KOPT-K1 (cell line): Measurements from ENCODE around the gene ASCL4.

ENCODE experiments used
- H3K27ac ChIP-seq: fragments of 200-600 bp; sonication (generic); 2 replicates; pipeline ENCODE4 v1.5.1; 2016; ENCODE audit warnings: antibody characterized with exemption, mild to moderate bottlenecking, low read depth, low read length; ENCODE audit not compliant: poor library complexity, severe bottlenecking
- H3K36me3 ChIP-seq: fragments of 200-600 bp; sonication (generic); 2 replicates; pipeline ENCODE4 v1.5.1; 2017; ENCODE audit warnings: antibody characterized with exemption, mild to moderate bottlenecking, low read length, moderate library complexity; ENCODE audit not compliant: insufficient read depth
- H3K9me3 ChIP-seq: fragments of 200-600 bp; sonication (generic); 2 replicates; pipeline ENCODE4 v1.5.1; 2017; ENCODE audit warnings: antibody characterized with exemption, low read length, mild to moderate bottlenecking; ENCODE audit not compliant: insufficient read depth, poor library complexity, severe bottlenecking

ASCL4 gene

DNA sequence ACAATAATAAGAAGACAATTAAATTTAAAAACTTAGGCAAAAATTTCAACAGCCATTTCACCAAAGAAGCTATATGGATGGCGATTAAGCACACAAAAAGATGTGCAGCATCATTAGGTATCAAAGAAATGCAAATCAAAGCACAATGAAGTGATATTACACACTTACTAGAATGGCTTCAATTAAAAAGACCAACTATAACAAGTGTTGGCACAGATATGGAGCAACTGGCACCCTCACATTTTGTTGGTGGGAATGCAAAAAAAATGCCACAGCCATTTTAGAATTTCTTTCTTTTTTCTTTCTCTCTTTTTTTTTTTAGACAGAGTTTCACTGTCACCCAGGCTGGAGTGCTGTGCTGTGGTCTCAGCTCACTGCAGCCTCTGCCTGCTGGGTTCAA lies 11.6 kb upstream of the ASCL4 start:
- Histone ChIP-seq H3K27ac (no peak overlapping the region), H3K36me3 (peaks cover 13% of the 10 kb centered on the region), H3K9me3 (no peaks in the 10 kb centered on the region)

DNA sequence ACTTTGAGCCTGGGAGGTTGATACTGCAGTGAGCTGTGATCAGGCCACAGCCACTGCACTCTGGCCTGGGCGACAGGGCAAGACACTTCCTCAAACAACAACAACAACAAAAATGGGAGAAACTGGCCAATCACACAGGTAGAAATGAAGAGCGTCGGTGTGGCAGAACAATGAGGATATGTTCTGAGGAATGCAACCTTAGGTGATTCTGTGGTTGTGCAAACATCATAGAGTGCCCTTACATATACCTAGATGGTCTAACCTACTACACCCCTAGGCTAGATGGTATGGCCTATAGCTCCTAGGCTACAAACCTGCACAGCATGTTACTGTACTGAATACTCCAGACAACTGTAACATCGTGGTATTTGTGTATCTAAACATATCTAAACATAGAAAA lies 9.9 kb upstream of the ASCL4 start:
- Histone ChIP-seq H3K36me3 (no peaks in the 10 kb centered on the region), H3K27ac (no peak overlapping the region), H3K9me3 (no peaks in the 10 kb centered on the region)

DNA sequence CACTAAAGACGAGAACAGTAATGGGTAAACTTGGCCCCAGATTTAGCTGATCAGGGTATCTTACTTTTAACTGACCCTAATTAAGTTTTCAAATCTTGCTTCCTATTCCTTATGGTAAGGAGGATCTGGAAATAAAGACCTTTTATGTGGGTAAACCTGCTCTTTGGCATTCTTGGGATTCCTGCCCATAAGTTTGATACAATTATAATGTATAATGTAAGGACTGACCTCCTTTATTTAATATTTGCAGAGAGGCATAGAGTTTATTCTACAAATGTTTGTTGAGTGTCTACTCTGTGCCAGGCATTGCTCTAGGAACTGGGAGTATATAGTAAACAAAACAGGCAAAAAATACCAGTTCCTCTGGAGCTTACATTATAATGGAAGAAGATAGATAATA lies 9.2 kb upstream of the ASCL4 start:
- Histone ChIP-seq H3K27ac (no peak overlapping the region), H3K9me3 (no peaks in the 10 kb centered on the region), H3K36me3 (no peaks in the 10 kb centered on the region)

DNA sequence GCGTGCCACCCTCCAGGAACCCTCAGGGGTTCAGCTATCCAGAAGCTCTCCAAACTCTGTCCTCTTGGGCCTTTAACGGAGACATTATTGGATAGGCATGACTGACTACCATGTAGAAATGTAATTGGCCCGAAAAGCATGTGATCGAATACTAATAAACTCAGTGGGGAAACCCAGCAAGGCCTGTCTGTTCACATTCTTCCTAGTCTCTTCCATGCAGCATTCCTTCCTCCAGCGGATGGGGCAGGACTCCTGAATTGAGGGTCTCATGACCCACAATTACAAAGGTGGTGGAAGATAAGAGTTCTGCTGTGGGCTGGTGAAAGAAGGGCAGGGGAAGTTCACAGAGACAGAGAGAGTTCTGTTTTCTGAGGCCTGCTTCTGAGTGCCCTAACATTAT lies 7.0 kb upstream of the ASCL4 start:
- Histone ChIP-seq H3K9me3 (no peaks in the 10 kb centered on the region), H3K27ac (no peak overlapping the region), H3K36me3 (no peaks in the 10 kb centered on the region)

DNA sequence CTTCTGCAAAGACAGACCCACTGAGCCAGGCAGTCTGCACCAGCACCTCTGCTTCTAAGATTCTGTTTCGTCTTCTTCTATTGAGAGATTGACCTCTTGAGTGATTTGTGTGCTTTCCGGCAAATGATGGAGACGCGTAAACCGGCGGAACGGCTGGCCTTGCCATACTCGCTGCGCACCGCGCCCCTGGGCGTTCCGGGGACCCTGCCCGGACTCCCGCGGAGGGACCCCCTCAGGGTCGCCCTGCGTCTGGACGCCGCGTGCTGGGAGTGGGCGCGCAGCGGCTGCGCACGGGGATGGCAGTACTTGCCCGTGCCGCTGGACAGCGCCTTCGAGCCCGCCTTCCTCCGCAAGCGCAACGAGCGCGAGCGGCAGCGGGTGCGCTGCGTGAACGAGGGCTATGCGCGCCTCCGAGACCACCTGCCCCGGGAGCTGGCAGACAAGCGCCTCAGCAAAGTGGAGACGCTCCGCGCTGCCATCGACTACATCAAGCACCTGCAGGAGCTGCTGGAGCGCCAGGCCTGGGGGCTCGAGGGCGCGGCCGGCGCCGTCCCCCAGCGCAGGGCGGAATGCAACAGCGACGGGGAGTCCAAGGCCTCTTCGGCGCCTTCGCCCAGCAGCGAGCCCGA lies 703 bp downstream of the ASCL4 start:
- Histone ChIP-seq H3K9me3 (no peaks in the 10 kb centered on the region), H3K27ac (no peak overlapping the region), H3K36me3 (no peaks in the 10 kb centered on the region)

DNA sequence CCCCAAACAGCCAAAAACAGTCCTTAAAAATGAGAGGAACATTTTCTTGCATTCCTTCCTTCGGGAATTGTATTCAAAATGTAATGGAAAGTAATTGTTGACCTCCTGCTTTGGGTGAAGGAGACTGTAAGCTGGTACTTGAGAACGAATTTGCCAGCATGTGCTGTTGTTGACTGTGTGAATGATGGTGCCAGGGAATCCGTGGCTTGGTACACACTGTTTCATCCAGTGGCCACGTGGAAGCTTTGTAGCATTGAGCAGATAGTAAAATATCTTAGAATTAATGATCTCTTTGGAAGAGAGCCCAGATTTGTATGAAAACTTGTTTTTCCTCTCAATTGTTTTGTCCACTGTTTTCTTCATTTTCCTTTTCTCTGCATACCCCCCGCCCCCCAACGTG lies 1.7 kb downstream of the ASCL4 start:
- Histone ChIP-seq H3K27ac (no peak overlapping the region), H3K9me3 (no peaks in the 10 kb centered on the region), H3K36me3 (no peaks in the 10 kb centered on the region)

DNA sequence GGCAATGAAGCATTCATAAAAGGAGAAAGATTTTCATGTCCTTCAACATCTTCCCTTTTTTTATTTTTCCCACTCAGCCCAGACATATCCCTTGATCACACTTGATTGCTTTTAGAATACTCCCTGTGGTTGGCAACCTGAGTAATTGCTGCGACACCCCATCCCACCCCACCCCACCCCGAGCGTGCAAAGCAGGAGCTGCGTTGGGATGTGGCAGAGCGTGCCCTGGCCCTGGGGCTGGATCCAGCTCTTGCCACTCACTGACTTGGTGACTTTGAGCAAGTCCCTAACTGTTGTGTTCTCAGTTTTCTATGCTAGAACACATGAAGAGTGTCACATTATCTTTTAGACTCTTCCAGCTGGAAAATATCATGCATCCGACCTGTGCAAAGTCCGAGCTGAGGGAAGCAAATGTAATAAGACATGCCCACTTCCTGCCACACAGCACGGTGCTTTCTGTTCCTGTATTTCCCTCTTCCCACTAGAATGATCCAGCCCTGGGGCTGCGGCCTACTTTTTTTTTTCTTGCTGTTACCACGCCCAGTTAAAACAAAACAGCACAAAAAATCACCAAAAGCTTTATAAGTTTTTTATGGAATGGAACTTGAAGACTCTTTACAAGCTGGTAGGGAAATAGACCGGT lies 4.0 kb downstream of the ASCL4 start:
- no peak overlapping the region for H3K27ac ChIP-seq
- H3K36me3 ChIP-seq = no peaks in the 10 kb centered on the region
- no peaks in the 10 kb centered on the region for H3K9me3 ChIP-seq

DNA sequence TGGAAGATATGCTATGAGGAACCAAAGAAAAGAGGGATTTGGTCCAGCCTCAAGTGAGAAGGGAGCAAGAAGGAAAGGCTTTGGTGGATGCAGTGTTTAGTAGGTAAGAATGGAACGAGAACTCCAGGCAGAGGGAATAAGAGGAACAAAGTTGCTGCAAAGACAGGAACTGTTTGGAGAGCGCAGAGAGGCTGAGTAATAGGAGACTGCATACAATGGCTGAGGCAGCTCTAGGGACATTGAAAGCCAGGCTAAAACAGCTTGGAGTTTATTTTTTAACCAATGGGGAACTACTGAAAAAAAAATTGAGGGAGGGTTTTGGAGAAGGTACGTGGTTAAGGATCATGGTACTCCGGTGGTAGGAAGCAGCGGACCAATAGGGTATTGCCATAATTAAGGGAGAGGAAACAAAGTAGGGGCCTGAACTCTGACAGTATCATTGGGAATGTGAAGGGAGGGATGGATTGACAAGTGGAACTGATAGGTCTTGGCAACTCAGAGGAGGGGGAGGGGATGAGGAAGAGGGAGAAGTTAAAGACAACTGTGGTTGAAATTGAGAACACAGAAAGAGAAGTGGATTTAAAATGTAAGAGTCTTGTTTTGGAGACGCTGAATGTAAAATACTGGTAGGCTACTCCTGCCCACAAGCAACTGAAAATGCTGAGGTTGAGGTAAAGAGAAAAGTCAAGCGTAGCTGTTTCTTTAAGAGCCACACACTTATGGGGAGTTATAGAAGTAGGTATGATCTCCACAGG lies 4.8 kb downstream of the ASCL4 start:
- no peaks in the 10 kb centered on the region for H3K36me3 ChIP-seq
- no peak overlapping the region for H3K27ac ChIP-seq
- H3K9me3 ChIP-seq = no peaks in the 10 kb centered on the region

DNA sequence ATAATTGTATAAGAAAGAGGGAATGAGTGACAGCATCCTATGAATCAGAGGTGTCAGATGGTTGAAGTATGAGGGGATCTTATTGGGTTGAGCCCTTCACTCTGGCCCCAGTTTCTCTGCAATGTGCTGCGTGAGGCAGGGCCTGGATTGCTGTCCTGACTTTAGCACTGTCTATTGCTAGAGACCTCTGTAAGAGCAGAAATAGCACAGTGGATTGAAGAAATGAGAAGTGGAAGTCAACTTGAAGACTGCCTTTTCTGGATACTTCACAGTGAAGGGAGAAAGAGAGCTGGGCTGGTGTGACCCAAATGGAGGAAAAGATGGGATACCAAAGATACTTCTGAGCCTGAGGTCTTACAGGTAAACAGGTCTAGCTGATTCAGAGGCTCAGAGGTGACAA lies 5.8 kb downstream of the ASCL4 start:
- no peaks in the 10 kb centered on the region for H3K36me3 ChIP-seq
- H3K9me3 ChIP-seq = no peaks in the 10 kb centered on the region
- H3K27ac ChIP-seq = no peak overlapping the region

DNA sequence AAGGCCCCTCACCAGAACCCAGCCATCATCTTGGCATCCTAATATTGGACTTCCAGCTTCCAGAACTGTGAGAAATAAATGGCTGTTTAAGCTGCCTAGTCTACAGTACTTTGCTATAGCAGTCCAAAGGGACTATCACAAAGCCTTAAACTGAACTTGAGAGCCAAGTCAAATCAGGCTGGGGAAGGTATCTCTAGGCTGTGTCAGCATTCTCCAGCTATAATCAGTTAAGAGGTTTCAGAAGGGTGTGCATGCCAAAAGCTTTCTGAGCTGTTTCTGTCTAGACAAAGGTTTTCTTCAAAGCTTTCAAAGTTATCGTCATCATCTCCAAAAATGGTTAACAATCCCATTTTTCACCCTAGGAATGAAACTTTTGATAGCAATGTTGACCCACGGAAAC lies 7.6 kb downstream of the ASCL4 start:
- no peak overlapping the region for H3K27ac ChIP-seq
- no peaks in the 10 kb centered on the region for H3K36me3 ChIP-seq
- H3K9me3 ChIP-seq = no peaks in the 10 kb centered on the region

DNA sequence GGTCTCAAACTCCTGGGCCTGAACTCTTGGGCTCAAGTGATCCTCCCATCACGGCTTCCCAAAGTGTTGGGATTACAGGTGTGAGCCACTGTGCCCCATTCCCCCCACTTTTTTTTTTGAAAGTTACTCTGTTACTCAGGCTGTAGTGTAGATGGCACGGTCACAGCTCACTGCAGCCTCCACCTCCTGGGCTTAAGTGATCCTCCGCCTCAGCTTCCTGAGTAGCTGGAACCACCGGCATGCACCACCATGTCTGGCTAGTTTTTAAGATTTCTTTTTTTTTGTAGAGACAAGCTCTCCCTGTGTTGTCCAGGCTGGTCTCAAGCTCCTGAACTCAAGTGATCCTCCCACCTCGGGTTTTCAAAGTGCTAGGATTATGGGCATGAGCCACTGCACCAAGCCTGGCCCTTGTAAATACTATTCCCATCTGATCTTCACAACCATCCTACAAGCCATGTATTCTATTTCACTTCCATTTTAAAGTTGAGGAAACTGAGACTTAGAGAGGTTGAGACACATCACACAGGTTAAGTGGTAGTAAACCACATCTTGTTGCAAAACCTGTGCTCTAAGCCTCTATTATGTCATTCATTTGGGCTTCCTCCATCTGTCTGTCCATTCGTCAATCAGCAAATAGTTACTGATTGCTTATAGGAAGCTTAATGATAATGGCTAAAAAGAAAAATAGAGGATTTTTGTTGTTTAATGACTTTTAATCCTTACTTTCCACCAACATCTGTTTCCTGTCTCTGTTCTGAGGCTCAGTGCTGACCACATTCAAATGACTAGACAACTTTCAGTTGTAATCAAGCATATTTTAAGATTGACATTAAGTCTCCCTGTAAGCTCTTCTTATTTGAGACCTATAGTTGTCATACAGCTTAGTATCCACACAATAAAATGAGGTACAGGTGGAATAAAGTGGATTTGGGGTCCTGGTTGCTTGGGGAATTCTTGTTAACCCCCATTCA lies 9.2 kb downstream of the ASCL4 start:
- Histone ChIP-seq H3K27ac (no peak overlapping the region), H3K36me3 (no peaks in the 10 kb centered on the region)

DNA sequence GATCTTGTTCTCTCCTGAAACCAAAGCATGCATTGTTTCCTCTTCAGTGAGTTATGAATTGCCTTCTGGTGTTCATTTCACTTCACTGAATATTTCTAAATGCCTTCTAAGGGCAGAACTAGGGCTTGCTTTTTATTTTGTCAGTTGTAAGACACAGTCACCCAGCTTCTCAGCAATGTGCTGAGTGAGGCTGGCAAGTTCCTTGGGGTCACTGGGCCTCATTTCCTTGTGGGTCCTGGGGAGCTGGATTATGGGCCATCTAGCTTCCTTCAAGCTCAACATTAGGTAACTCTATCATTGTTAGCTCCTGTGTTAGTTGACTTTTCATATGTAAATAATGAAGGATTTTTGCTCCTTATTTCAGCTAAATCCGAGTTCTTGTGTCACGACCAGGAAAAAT lies 13.8 kb downstream of the ASCL4 start:
- Histone ChIP-seq H3K36me3 (no peaks in the 10 kb centered on the region), H3K9me3 (peaks cover 43% of the 10 kb centered on the region), H3K27ac (no peak overlapping the region)

More for the DNA sequence above, 9.2 kb downstream of the ASCL4 start:
- peaks cover 3% of the 10 kb centered on the region for H3K9me3 ChIP-seq

DNA sequence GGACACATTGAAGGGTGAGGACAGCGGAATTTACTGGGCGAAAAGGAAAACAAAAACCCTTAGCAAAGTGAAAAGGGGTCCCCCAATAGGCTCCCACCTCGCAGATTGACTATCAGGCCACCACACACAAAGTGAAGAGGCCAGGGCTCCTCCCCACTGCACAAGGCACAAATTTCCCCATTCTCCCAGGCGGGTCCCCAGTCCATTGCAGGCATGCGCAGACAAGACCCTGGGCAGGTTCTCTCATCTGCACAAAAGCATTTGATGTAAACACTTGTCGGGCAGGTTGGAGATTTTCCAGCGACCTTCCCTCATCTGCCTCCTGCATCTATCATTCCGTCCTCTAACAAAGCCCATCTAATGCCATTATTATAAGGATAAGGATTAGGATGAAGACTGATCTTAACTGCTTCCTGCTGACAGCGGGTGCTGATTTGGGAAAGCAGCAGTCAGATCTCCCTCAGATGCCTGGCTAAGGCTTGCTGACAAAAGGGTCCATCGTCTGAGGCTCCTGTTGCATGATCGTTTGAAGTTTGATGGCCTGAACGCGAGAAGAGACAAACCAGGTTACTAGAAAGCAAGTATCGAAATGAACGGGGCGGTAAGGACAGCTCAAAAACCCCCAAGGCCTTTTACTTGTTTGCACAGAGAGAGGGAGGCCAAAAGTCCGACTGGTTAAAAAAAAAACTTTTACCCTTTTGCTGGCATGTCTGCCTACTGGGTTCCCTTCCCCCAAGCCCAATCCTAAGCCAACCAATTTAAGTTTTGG lies 14.4 kb downstream of the ASCL4 start:
- no peaks in the 10 kb centered on the region for H3K36me3 ChIP-seq
- no peak overlapping the region for H3K27ac ChIP-seq
- H3K9me3 ChIP-seq = peaks cover 43% of the 10 kb centered on the region

DNA sequence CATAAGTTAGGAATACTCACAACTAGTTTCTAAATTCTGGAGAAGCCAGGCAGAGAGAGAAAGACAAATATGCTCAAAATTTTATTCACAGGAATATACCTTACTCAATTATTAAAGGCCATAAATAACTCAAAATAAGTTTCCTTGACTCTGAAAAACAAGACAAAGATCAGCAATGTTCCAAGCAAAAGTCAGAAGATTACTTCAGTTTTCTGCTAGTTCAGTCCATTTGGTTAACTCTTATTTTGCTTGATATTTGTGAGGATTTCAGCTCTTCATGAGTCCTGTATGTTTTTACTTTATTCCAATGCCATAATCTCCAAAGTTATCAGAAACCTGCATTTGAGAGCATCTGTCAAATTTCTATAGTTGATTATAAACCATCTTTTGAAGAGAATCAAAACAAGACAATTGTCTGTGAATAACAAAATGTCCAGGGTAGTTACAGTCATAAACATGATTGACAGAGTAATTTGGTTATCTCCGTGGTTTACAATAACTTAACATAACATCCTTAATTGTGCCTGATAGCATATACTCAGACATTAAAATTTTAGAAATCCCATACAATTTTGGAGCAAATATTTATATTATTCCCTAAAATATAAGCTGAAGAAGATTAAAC lies 17.1 kb downstream of the ASCL4 start:
- H3K9me3 ChIP-seq = peaks cover 43% of the 10 kb centered on the region

More for the DNA sequence above, 17.1 kb downstream of the ASCL4 start:
- Histone ChIP-seq H3K36me3 (no peaks in the 10 kb centered on the region), H3K27ac (no peak overlapping the region)
